ENCODE data around the gene GGA3.

The GGA3 gene

GRCh38 chr17:75252039-75252816 is 9.2 kb downstream of the GGA3 start:
- no peak overlapping the region for H3K4me3 ChIP-seq (ENCODE audit: low read length)
- DNase-seq (ENCODE audit: low read depth, low spot score): no peak

GRCh38 chr17:75250009-75250471 is 11.4 kb downstream of the GGA3 start:
- H3K4me3 ChIP-seq (ENCODE audit: low read length): no peak overlapping the region

GRCh38 chr17:75249564-75249963 is 11.8 kb downstream of the GGA3 start:
- H3K4me3 ChIP-seq (ENCODE audit: low read length): no peak overlapping the region
- DNase-seq (ENCODE audit: low read depth, low spot score): no peak

More at GRCh38 chr17:75250009-75250471, 11.4 kb downstream of the GGA3 start:
- DNase-seq (ENCODE audit: low read depth, low spot score): no peak

- no peak for DNase-seq (ENCODE audit: low read depth, low spot score)
- no peak overlapping the region for H3K4me3 ChIP-seq (ENCODE audit: low read length)
These were observed 15.0 kb downstream of the GGA3 start for GRCh38 chr17:75246404-75246803.

GRCh38 chr17:75245011-75245410 is 16.4 kb downstream of the GGA3 start:
- no peak overlapping the region for H3K4me3 ChIP-seq (ENCODE audit: low read length)
- no peak for DNase-seq (ENCODE audit: low read depth, low spot score)

GRCh38 chr17:75244133-75244866 is 17.1 kb downstream of the GGA3 start:
- no peak overlapping the region for H3K4me3 ChIP-seq (ENCODE audit: low read length)
- no peak for DNase-seq (ENCODE audit: low read depth, low spot score)

GRCh38 chr17:75242461-75243042 is 18.9 kb downstream of the GGA3 start:
- H3K4me3 ChIP-seq (ENCODE audit: low read length): no peak overlapping the region
- DNase-seq (ENCODE audit: low read depth, low spot score): no peak

GRCh38 chr17:75241996-75242460 is 19.4 kb downstream of the GGA3 start:
- no peak overlapping the region for H3K4me3 ChIP-seq (ENCODE audit: low read length)
- DNase-seq (ENCODE audit: low read depth, low spot score): no peak

GRCh38 chr17:75241502-75241901 is 19.9 kb downstream of the GGA3 start:
- no peak for DNase-seq (ENCODE audit: low read depth, low spot score)
- no peak overlapping the region for H3K4me3 ChIP-seq (ENCODE audit: low read length)

GRCh38 chr17:75241143-75241430 is 20.3 kb downstream of the GGA3 start:
- no peak overlapping the region for H3K4me3 ChIP-seq (ENCODE audit: low read length)
- DNase-seq (ENCODE audit: low read depth, low spot score): no peak

GRCh38 chr17:75240394-75241142 is 20.8 kb downstream of the GGA3 start:
- no peak overlapping the region for H3K4me3 ChIP-seq (ENCODE audit: low read length)
- peak; percentile 32 for DNase-seq (ENCODE audit: low read depth, low spot score)

GRCh38 chr17:75239778-75240393 is 21.5 kb downstream of the GGA3 start:
- no peak for DNase-seq (ENCODE audit: low read depth, low spot score)

GRCh38 chr17:75239214-75239613 is 22.2 kb downstream of the GGA3 start:
- no peak for DNase-seq (ENCODE audit: low read depth, low spot score)
- no peak overlapping the region for H3K4me3 ChIP-seq (ENCODE audit: low read length)

More at GRCh38 chr17:75239778-75240393, 21.5 kb downstream of the GGA3 start:
- no peak overlapping the region for H3K4me3 ChIP-seq (ENCODE audit: low read length)

- DNase-seq (ENCODE audit: low read depth, low spot score): peak; percentile 64
- H3K4me3 ChIP-seq (ENCODE audit: low read length): no peak overlapping the region
These were observed 22.7 kb downstream of the GGA3 start for GRCh38 chr17:75238684-75239191.

GRCh38 chr17:75238020-75238580 is 23.3 kb downstream of the GGA3 start:
- DNase-seq (ENCODE audit: low read depth, low spot score): no peak
- H3K4me3 ChIP-seq (ENCODE audit: low read length): no peak overlapping the region

GRCh38 chr17:75237100-75238014 is 24.0 kb downstream of the GGA3 start:
- H3K4me3 ChIP-seq (ENCODE audit: low read length): no peak overlapping the region
- DNase-seq (ENCODE audit: low read depth, low spot score): no peak

- no peak for DNase-seq (ENCODE audit: low read depth, low spot score)
- no peak overlapping the region for H3K4me3 ChIP-seq (ENCODE audit: low read length)
These were observed 28.6 kb downstream of the GGA3 start for GRCh38 chr17:75232786-75233185.
